ENCODE data around the gene CELSR1.

The CELSR1 gene

DNA sequence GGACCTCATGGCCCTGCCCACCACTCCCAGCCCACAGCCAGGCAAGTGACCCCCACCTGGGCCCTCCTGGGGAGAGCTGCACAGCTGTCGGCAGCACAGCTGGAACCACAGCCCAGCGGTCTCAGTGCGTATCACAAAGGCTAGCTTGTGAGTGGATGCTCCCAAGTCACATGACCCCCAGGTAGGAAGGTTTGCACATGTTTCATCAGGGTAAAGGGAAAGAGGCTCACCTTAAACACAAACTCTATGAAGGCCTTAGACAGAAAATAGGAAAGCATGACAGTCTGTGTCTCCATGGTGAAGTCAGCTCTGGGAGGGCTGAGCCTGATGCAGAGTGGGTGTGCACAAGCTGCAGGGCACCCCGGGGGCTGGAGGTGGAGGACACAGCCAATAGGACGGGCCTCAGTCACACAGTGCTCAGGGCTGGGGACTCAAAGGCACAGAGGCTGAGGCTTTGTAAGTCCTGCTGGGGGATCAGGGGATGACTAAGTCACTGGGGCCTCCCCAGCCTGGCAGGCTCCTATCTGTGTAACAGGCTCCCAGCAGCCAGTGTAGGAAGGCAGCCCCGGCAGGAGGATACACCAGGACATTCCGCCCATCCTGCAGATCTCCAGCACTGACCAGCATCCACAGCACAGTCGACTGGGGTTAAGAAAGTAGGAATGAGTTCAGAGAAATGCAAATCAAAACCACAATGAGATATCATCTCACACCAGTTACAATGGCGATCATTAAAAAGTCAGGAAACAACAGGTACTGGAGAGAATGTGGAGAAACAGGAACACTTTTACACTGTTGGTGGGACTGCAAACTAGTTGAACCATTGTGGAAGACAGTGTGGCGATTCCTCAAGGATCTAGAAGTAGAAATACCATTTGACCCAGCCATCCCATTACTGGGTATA is 22.0 kb downstream of the CELSR1 start:
- H3K14ac ChIP-seq (ENCODE audit: low read length), result peak overlapping the region; percentile 77
- no peak overlapping the region for H3K23ac ChIP-seq (ENCODE audit: low read depth, low read length, poor library complexity)
- H2BK120ac ChIP-seq (ENCODE audit: low read depth, low read length), result peak overlapping the region; percentile 88
- peak overlapping the region; percentile 99 for H2AK5ac ChIP-seq (ENCODE audit: low read depth, low read length)
- H2BK15ac ChIP-seq (ENCODE audit: low read length), result peak overlapping the region; percentile 90
- H3K27ac ChIP-seq (replicated peaks; ENCODE audit: low read length), result no peak overlapping the region
- no peak overlapping the region for H3K4me2 ChIP-seq (ENCODE audit: insufficient read depth, low read length, poor library complexity, severe bottlenecking)
- H2AFZ ChIP-seq (ENCODE audit: low read length), result no peak overlapping the region
- peak overlapping the region; percentile 66 for H3K9ac ChIP-seq (ENCODE audit: low read depth, low read length, poor library complexity)
- H3K27me3 ChIP-seq (ENCODE audit: control insufficient read depth in 3 of 3, insufficient read depth in 3 of 3, low read depth in 1 of 3, low read length in 3 of 3), result peaks cover 0 to 6% (median 0%) of the 10 kb centered on the region in 3 experiments
- H3K79me1 ChIP-seq (ENCODE audit: low read depth, low read length), result peaks cover 2% of the 10 kb centered on the region
- H2BK12ac ChIP-seq (ENCODE audit: low read length), result peak overlapping the region; percentile 100
- peak overlapping the region; percentile 77 for H4K91ac ChIP-seq (ENCODE audit: low read depth, low read length, poor library complexity)
- peak overlapping the region; percentile 94 for H3K18ac ChIP-seq (ENCODE audit: low read length)
- no peak for DNase-seq (ENCODE audit: low spot score)
- no CpG with 5 or more reads among the region's 10 CpGs for WGBS, 2 donors (ENCODE audit: extremely low coverage in 2 of 2, insufficient read length in 2 of 2, insufficient replicate concordance in 1 of 2)
- H3K9me3 ChIP-seq (replicated peaks in 1 of 2; ENCODE audit: control insufficient read depth in 2 of 2, insufficient read depth in 1 of 2, low read depth in 1 of 2, low read length in 2 of 2), result no peaks in the 10 kb centered on the region
- H4K8ac ChIP-seq (ENCODE audit: low read depth, low read length), result no peak overlapping the region
- peaks cover 33 to 37% of the 10 kb centered on the region in 2 donors for H3K4me1 ChIP-seq (ENCODE audit: control insufficient read depth in 2 of 2, insufficient read depth in 1 of 2, low read depth in 1 of 2, low read length in 2 of 2)
- H2BK5ac ChIP-seq (ENCODE audit: low read length), result peak overlapping the region; percentile 18
- H3K4me3 ChIP-seq (ENCODE audit: low read length in 2 of 2), result no peak overlapping the region
- H3K36me3 ChIP-seq (replicated peaks in 1 of 2; ENCODE audit: control insufficient read depth in 2 of 2, insufficient read depth in 2 of 2, low read length in 2 of 2), result peaks cover 0 to 8% of the 10 kb centered on the region in 2 donors
- H3K4ac ChIP-seq (ENCODE audit: low read length), result peak overlapping the region; percentile 27

DNA sequence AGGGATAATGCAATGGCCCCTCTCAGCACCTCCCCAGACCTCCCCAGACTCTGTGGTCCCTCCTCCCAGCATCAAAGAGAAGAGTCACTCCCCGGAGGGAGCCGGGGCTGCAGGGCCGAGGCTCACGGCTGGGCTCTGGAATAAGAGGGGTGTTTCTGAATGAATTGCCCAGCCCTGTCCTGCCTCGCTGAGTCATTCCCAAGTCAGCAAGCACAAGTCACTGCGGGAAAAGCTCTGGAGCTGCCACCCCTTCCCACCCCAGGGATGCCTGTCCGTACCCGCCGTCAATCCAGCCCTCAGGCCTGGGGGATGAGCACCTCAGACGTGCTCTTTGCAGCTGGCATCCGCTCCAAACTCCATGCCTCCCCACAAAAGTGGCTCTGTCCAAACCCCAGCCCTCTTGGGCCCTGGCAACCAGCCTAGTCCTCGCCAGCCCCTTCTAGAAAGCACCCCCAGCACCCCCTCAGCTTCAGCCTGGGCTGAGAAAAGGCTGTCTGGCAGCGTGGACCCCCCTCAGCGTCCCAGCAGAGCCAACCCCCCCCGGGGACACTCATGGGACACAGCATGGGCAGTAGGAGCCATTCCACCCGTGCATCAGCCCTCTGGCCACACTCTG is 22.7 kb downstream of the CELSR1 start:
- Histone ChIP-seq H3K23ac (ENCODE audit: low read depth, low read length, poor library complexity) (no peak overlapping the region), H3K18ac (ENCODE audit: low read length) (peak overlapping the region; percentile 94), H4K8ac (ENCODE audit: low read depth, low read length) (no peak overlapping the region), H3K27me3 (ENCODE audit: control insufficient read depth in 3 of 3, insufficient read depth in 3 of 3, low read depth in 1 of 3, low read length in 3 of 3) (peaks cover 0 to 6% (median 0%) of the 10 kb centered on the region in 3 experiments), H2BK15ac (ENCODE audit: low read length) (peak overlapping the region; percentile 90), H4K91ac (ENCODE audit: low read depth, low read length, poor library complexity) (peak overlapping the region; percentile 77), H2BK5ac (ENCODE audit: low read length) (peak overlapping the region; percentile 18), H2BK120ac (ENCODE audit: low read depth, low read length) (peak overlapping the region; percentile 88), H2BK12ac (ENCODE audit: low read length) (peak overlapping the region; percentile 100), H2AK5ac (ENCODE audit: low read depth, low read length) (peak overlapping the region; percentile 99), H3K4me3 (ENCODE audit: low read length in 2 of 2) (no peak overlapping the region), H3K9me3 (replicated peaks in 1 of 2; ENCODE audit: control insufficient read depth in 2 of 2, insufficient read depth in 1 of 2, low read depth in 1 of 2, low read length in 2 of 2) (no peaks in the 10 kb centered on the region), H3K4me1 (ENCODE audit: control insufficient read depth in 2 of 2, insufficient read depth in 1 of 2, low read depth in 1 of 2, low read length in 2 of 2) (peaks cover 41% of the 10 kb centered on the region in 2 donors), H3K79me1 (ENCODE audit: low read depth, low read length) (peaks cover 2% of the 10 kb centered on the region), H3K36me3 (replicated peaks in 1 of 2; ENCODE audit: control insufficient read depth in 2 of 2, insufficient read depth in 2 of 2, low read length in 2 of 2) (peaks cover 0 to 8% of the 10 kb centered on the region in 2 donors), H2AFZ (ENCODE audit: low read length) (no peak overlapping the region), H3K9ac (ENCODE audit: low read depth, low read length, poor library complexity) (peak overlapping the region; percentile 66), H3K14ac (ENCODE audit: low read length) (peak overlapping the region; percentile 77), H3K27ac (replicated peaks; ENCODE audit: low read length) (no peak overlapping the region), H3K4ac (ENCODE audit: low read length) (peak overlapping the region; percentile 27), H3K4me2 (ENCODE audit: insufficient read depth, low read length, poor library complexity, severe bottlenecking) (no peak overlapping the region)
- DNase-seq (ENCODE audit: low spot score), result no peak
- whole genome bisulfite sequencing, 2 donors (ENCODE audit: extremely low coverage in 2 of 2, insufficient read length in 2 of 2, insufficient replicate concordance in 1 of 2), result no CpG with 5 or more reads among the region's 16 CpGs

DNA sequence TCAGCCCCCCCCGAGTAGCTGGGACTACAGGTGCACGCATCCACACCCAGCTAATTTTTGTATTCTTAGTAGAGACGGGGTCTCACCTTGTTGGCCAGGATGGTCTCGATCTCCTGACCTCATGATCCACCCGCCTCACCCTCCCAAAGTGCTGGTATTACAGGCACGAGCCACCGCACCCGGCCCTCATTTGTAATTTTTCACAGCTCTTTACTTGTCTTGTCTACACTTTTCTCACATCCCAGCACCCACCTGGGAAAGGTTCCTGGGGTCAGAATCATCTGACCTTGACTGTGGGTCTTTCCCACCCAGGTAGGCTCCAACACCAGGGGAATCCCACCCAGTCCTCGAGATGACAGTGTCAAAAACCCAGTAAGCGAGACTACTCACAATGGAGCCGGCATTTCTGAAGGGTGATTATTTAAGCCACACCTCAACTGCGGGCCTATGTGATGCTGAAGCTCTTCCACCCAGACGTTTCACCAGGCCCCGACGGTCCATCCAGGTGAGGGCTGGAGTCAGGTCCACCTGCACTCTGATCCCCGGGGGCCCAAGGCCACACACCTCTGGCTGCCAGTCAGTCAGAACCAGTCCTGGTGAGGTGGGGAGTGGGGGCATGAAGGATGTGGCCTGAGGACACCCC is 23.4 kb downstream of the CELSR1 start:
- Histone ChIP-seq H2AFZ (ENCODE audit: low read length) (no peak overlapping the region), H3K14ac (ENCODE audit: low read length) (no peak overlapping the region), H3K9ac (ENCODE audit: low read depth, low read length, poor library complexity) (no peak overlapping the region), H3K36me3 (replicated peaks in 1 of 2; ENCODE audit: control insufficient read depth in 2 of 2, insufficient read depth in 2 of 2, low read length in 2 of 2) (peaks cover 0 to 8% of the 10 kb centered on the region in 2 donors), H2BK5ac (ENCODE audit: low read length) (no peak overlapping the region), H2AK5ac (ENCODE audit: low read depth, low read length) (peak overlapping the region; percentile 85), H3K9me3 (replicated peaks in 1 of 2; ENCODE audit: control insufficient read depth in 2 of 2, insufficient read depth in 1 of 2, low read depth in 1 of 2, low read length in 2 of 2) (no peaks in the 10 kb centered on the region), H3K27ac (replicated peaks; ENCODE audit: low read length) (no peak overlapping the region), H3K4me2 (ENCODE audit: insufficient read depth, low read length, poor library complexity, severe bottlenecking) (no peak overlapping the region), H3K18ac (ENCODE audit: low read length) (peak overlapping the region; percentile 87), H4K8ac (ENCODE audit: low read depth, low read length) (no peak overlapping the region), H3K79me1 (ENCODE audit: low read depth, low read length) (no peaks in the 10 kb centered on the region), H2BK120ac (ENCODE audit: low read depth, low read length) (no peak overlapping the region), H2BK12ac (ENCODE audit: low read length) (peak overlapping the region; percentile 97), H3K4me3 (ENCODE audit: low read length in 2 of 2) (no peak overlapping the region), H3K23ac (ENCODE audit: low read depth, low read length, poor library complexity) (no peak overlapping the region), H4K91ac (ENCODE audit: low read depth, low read length, poor library complexity) (no peak overlapping the region), H3K27me3 (ENCODE audit: control insufficient read depth in 3 of 3, insufficient read depth in 3 of 3, low read depth in 1 of 3, low read length in 3 of 3) (peaks cover 0 to 7% (median 0%) of the 10 kb centered on the region in 3 experiments), H3K4ac (ENCODE audit: low read length) (no peak overlapping the region), H2BK15ac (ENCODE audit: low read length) (no peak overlapping the region), H3K4me1 (ENCODE audit: control insufficient read depth in 2 of 2, insufficient read depth in 1 of 2, low read depth in 1 of 2, low read length in 2 of 2) (peaks cover 48% of the 10 kb centered on the region in 2 donors)
- WGBS, 2 donors (ENCODE audit: extremely low coverage in 2 of 2, insufficient read length in 2 of 2, insufficient replicate concordance in 1 of 2), result no CpG with 5 or more reads among the region's 16 CpGs
- DNase-seq (ENCODE audit: low spot score), result no peak

Measured in neuronal stem cell (in vitro differentiated cells).